ENCODE results near the gene PROM1.

DNA sequence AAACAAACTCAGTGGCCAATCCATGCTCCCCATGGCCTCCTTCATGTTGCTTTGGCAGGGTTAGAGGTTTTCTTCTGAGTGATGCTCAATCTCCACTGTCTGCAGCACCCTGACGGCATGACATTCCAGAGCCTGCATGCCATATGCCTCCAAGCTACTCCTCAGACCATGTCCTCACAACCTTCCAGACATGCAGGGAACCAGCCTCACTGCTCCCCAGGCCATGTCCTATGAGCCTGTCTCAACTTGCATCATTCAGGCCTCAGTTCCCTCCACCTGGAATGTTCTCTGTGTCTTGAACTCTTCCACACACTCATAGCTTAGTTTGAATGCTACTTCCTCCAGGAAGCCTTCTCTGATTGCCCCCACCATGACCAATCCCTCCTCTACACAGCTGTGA, 18.8 kb downstream of the PROM1 start:
- TF ChIP-seq, protein P1, sequence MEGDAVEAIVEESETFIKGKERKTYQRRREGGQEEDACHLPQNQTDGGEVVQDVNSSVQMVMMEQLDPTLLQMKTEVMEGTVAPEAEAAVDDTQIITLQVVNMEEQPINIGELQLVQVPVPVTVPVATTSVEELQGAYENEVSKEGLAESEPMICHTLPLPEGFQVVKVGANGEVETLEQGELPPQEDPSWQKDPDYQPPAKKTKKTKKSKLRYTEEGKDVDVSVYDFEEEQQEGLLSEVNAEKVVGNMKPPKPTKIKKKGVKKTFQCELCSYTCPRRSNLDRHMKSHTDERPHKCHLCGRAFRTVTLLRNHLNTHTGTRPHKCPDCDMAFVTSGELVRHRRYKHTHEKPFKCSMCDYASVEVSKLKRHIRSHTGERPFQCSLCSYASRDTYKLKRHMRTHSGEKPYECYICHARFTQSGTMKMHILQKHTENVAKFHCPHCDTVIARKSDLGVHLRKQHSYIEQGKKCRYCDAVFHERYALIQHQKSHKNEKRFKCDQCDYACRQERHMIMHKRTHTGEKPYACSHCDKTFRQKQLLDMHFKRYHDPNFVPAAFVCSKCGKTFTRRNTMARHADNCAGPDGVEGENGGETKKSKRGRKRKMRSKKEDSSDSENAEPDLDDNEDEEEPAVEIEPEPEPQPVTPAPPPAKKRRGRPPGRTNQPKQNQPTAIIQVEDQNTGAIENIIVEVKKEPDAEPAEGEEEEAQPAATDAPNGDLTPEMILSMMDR (IDR thresholded peaks at IDR 0.05): no peak
- TF ChIP-seq POLR2AphosphoS5 (IDR thresholded peaks at IDR 0.05): no peak
- TF ChIP-seq EP300 (IDR thresholded peaks at IDR 0.05): no peak
- no peak for TF ChIP-seq POLR2A (IDR thresholded peaks at IDR 0.05)
